GM18907 (cell line): Measurements from ENCODE around the gene NUTF2.

ENCODE experiments used
- ATAC-seq: cut with Tn5 transposase; IDR thresholded peaks from one replicate; pipeline ENCODE4 v1.9.1; 2021; ENCODE audit warnings: mild to moderate bottlenecking, moderate library complexity; ENCODE audit not compliant: unreplicated experiment

Gene NUTF2

DNA sequence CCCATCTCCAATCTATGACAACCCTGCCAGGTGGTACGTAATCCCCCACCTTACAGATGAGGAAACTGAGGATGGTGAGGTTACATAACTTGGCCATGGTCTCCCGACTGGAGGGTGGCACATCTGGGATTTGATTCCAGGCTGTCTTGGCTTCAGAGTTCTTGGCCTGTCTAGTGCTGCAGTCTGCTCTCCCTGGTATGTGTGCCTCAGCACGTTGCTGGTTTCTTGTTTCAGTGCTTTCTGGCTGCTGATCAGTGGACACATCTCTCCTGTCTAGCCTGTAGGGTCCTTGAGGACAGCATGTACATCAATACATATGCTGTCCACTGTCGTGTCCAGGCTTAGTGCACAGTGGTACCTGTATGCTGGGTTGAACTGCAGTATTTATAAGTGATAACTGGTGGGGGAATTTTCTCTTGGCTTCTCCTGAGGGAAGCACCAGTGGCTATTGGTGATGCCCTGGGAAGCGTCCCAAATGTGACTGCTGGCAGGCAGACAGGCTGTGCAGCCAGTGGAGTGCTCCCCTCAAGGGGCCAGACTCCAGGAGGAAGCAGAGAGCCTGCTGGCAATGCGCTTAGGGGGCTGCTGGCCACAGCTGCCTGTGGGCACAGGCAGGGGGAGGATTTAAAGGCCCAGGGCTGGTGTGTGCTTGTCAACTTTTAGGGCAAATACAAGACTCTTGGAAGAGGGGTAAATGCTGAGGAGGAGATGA lies 70.6 kb downstream of the NUTF2 start:
- no peak for ATAC-seq

- ATAC-seq: no peak
Measured at GRCh38 chr16:67917852-67918236, 71.1 kb downstream of the NUTF2 start.

DNA sequence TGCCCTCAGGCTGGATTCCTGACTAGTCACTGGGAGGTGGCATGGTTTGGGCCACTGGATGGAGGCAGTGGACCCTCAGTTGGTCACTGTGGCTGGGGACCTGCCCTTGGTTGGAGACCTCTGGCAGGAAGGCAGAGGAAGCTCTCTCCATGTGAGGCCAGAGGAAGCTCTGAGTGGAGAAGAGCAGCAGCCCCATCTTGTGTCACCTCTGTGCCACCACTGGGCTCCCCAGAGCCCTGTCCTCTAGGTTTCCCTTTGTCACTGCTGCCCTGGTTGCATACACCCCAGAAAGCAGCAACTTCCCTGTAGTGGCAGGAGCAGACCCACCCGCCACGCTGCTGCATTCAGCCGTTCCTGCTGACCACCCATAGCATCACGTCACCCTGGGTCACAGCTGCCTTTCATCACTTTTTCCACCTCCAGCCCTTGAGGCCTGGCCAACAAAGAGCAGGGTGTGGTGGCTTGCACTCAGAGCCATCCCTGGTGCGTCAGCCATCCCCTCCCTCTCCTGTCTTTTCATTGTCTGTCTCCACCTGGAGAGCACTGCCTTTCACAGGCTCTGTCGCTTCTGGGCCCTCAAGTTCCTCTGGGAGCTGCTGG lies 73.0 kb downstream of the NUTF2 start:
- ATAC-seq: no peak
